Brain microvascular endothelial cell (primary cell): ENCODE data around the gene PRSS50.

ENCODE experiments used
- DNase-seq: peaks from one replicate; pipeline ENCODE4 v3.0.0-alpha.2; 2020
- H3K27ac ChIP-seq: fragments of 250-450 bp; sonication (Bioruptor Pico); 2 replicates; pipeline ENCODE4 v1.5.1; 2020; ENCODE audit warnings: mild to moderate bottlenecking, moderate library complexity
- H3K27me3 ChIP-seq: fragments of 250-450 bp; sonication (Bioruptor Pico); replicated peaks from 2 replicates; pipeline ENCODE4 v1.5.1; 2020; ENCODE audit warnings: mild to moderate bottlenecking
- H3K36me3 ChIP-seq: fragments of 250-450 bp; sonication (Bioruptor Pico); replicated peaks from 2 replicates; pipeline ENCODE4 v1.5.1; 2020; ENCODE audit warnings: mild to moderate bottlenecking
- H3K4me3 ChIP-seq: 2 replicates; pipeline ENCODE4 v1.5.1; 2011; ENCODE audit warnings: low read depth, mild to moderate bottlenecking, control low read depth, low read length, moderate library complexity
- in situ Hi-C: cut with HindIII; loops from 2 replicates; pipeline ENCODE4 v1.10.0; 2017; ENCODE audit warnings: low sequenced_read_pairs, low pct_ligation_motif_present
- TF ChIP-seq, protein P1 (sequence below): IDR thresholded peaks from 2 replicates; pipeline ENCODE4 v1.5.1; 2011; ENCODE audit warnings: low read depth, mild to moderate bottlenecking, moderate library complexity, low read length, control low read depth, inconsistent platforms; ENCODE audit errors: missing control alignments

PRSS50 gene

DNA sequence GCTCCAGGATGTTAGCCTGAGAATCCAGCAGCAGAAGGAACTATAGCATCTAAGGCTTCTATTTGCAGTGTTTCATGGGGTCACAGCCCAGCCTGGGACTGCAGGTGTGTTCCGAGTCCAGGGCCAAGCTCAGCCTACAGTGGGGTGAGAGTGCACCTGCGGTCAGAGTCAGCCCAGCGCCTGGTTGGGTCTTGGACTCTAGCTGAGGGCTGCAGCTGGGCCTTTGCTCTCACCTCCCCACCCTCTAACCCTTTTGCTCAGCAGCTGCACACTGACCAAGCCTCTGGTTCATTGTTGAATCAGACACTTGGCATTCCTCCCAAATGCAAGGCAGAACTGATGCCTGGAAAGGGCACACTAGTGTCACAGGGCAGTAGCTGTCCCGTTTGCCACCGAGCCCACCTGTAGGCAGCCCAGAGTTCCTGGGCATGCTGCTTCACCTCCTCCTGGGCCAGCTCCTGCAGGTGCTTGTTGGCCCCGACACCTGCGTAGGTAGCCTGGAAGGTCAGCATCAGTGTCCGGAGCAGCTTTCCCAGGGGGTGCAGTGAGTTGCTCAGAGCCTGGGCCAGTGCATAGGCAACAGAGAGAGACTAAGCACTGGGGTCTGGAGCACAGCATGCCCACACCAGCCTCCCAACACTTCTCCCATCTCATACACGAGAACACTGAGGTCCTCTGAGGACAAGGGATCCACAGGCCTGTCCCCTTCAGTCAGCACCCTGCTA is 41.7 kb downstream of the PRSS50 start:
- no peaks in the 10 kb centered on the region for H3K27me3 ChIP-seq
- no peak overlapping the region for H3K27ac ChIP-seq
- in situ Hi-C loops: no loop called here
- H3K36me3 ChIP-seq: no peaks in the 10 kb centered on the region
- no peak for DNase-seq
- TF ChIP-seq, protein P1, sequence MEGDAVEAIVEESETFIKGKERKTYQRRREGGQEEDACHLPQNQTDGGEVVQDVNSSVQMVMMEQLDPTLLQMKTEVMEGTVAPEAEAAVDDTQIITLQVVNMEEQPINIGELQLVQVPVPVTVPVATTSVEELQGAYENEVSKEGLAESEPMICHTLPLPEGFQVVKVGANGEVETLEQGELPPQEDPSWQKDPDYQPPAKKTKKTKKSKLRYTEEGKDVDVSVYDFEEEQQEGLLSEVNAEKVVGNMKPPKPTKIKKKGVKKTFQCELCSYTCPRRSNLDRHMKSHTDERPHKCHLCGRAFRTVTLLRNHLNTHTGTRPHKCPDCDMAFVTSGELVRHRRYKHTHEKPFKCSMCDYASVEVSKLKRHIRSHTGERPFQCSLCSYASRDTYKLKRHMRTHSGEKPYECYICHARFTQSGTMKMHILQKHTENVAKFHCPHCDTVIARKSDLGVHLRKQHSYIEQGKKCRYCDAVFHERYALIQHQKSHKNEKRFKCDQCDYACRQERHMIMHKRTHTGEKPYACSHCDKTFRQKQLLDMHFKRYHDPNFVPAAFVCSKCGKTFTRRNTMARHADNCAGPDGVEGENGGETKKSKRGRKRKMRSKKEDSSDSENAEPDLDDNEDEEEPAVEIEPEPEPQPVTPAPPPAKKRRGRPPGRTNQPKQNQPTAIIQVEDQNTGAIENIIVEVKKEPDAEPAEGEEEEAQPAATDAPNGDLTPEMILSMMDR: no peak
- H3K4me3 ChIP-seq: no peak overlapping the region

DNA sequence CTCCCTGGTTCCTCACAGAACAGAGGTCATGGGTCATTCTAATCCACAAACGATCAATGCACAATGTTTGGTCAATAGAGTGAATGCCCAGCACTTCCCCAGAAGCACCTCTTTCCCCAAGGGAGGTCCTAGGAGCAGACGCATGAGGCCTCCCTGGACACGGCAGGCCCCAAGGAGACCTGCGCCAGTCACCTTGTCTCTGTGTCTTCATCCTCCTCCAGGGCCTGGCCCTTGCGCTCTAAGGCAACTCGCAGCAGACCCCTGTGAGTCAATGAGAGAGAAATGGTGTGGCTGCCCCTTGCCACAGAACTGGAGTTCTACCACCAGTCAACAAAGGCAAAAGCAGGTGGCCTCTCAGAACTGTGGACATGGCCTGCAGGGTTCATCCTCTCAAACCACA is 42.2 kb downstream of the PRSS50 start:
- H3K36me3 ChIP-seq: no peaks in the 10 kb centered on the region

GRCh38 chr3:46674031-46674845 is 43.4 kb downstream of the PRSS50 start:
- no peak overlapping the region for H3K4me3 ChIP-seq
- no peaks in the 10 kb centered on the region for H3K27me3 ChIP-seq
- no peaks in the 10 kb centered on the region for H3K36me3 ChIP-seq
- in situ Hi-C loops: no loop called here
- no peak for DNase-seq
- H3K27ac ChIP-seq: no peak overlapping the region
- TF ChIP-seq, protein P1: peak; percentile 43

More for the DNA sequence above, 42.2 kb downstream of the PRSS50 start:
- TF ChIP-seq, protein P1: no peak
- Histone ChIP-seq H3K27ac (no peak overlapping the region), H3K27me3 (no peaks in the 10 kb centered on the region), H3K4me3 (no peak overlapping the region)
- DNase-seq: no peak
- in situ Hi-C loops: no loop called here

GRCh38 chr3:46673151-46674030 is 44.3 kb downstream of the PRSS50 start:
- H3K36me3 ChIP-seq: no peaks in the 10 kb centered on the region
- in situ Hi-C loops: no loop called here
- H3K27ac ChIP-seq: no peak overlapping the region
- no peak overlapping the region for H3K4me3 ChIP-seq
- DNase-seq: no peak
- no peaks in the 10 kb centered on the region for H3K27me3 ChIP-seq
- TF ChIP-seq, protein P1: no peak

DNA sequence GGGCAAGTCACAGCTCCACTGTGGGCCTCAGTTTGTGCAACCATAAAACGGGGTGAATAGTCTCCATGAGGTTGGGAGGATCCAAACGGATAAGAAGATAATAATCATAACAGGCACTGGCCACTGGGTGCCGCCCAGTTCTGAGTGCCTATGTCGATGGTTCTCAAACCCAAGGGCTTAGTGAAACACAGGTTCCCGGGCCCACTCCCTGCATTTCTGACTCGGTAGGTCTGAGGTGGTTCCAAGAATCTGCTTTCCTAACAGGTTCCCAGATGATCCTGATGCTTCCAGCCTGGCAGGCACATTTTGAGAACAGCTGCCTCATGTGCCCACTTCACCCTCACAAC is 45.3 kb downstream of the PRSS50 start:
- Histone ChIP-seq H3K27ac (no peak overlapping the region), H3K27me3 (no peaks in the 10 kb centered on the region), H3K36me3 (no peaks in the 10 kb centered on the region), H3K4me3 (no peak overlapping the region)
- in situ Hi-C loops: no loop called here
- TF ChIP-seq, protein P1: no peak
- no peak for DNase-seq
